GM23338 (cell line): Measurements from ENCODE around the gene VAPB. TPM values are rescaled to one million over a fixed set of nuclear protein-coding genes. Genes with fewer than 3 reads are reported as not detected.

ENCODE experiments used
- ATAC-seq: fragments of 200-7000 bp; cut with Tn5 transposase; 3 replicates; pipeline ENCODE4 v1.9.1; 2020
- DNase-seq: peaks from one replicate; pipeline ENCODE4 v3.0.0-alpha.2; 2015; ENCODE audit warnings: low spot score
- H2AFZ ChIP-seq: fragments of 200-600 bp; sonication (generic); 2 replicates; pipeline ENCODE4 v1.8.0; 2016; ENCODE audit warnings: antibody characterized with exemption, mild to moderate bottlenecking, moderate library complexity
- H3F3A ChIP-seq: fragments of 200-600 bp; sonication (generic); replicated peaks from 2 replicates; pipeline ENCODE4 v1.8.0; 2017; ENCODE audit warnings: antibody characterized with exemption, mixed run types, low read depth
- H3K27ac ChIP-seq: fragments of 200-600 bp; sonication (generic); 2 replicates; pipeline ENCODE4 v1.6.1; 2016; ENCODE audit warnings: low read depth
- H3K27me3 ChIP-seq: fragments of 200-600 bp; sonication (generic); 2 replicates; pipeline ENCODE4 v1.8.0; 2016; ENCODE audit warnings: mild to moderate bottlenecking, mixed run types, moderate library complexity; ENCODE audit not compliant: insufficient read depth
- H3K36me3 ChIP-seq: fragments of 200-600 bp; sonication (generic); 2 replicates; pipeline ENCODE4 v1.8.0; 2016; ENCODE audit warnings: mild to moderate bottlenecking; ENCODE audit not compliant: insufficient read depth
- H3K4me1 ChIP-seq: fragments of 200-600 bp; sonication (generic); 2 replicates; pipeline ENCODE4 v1.8.0; 2016; ENCODE audit warnings: mild to moderate bottlenecking, moderate library complexity; ENCODE audit not compliant: insufficient read depth
- H3K4me2 ChIP-seq: fragments of 200-600 bp; sonication (generic); 2 replicates; pipeline ENCODE4 v1.7.1; 2017; ENCODE audit warnings: mixed run types
- H3K4me3 ChIP-seq: fragments of 200-600 bp; sonication (generic); 2 replicates; pipeline ENCODE4 v1.6.1; 2016; ENCODE audit warnings: mixed run types
- H3K79me2 ChIP-seq: fragments of 200-600 bp; sonication (generic); replicated peaks from 2 replicates; pipeline ENCODE4 v1.8.0; 2017; ENCODE audit warnings: mild to moderate bottlenecking; ENCODE audit not compliant: insufficient read depth
- H3K9me2 ChIP-seq: fragments of 200-600 bp; sonication (generic); 2 replicates; pipeline ENCODE4 v1.8.0; 2017; ENCODE audit not compliant: insufficient read depth
- H4K20me1 ChIP-seq: fragments of 200-600 bp; sonication (generic); replicated peaks from 2 replicates; pipeline ENCODE4 v1.8.0; 2017; ENCODE audit warnings: mild to moderate bottlenecking; ENCODE audit not compliant: insufficient read depth
- H3K27ac Mint-ChIP-seq: 2 replicates; pipeline ENCODE4 v1.8.0; 2020; ENCODE audit warnings: inconsistent platforms, mild to moderate bottlenecking, moderate library complexity, mixed read lengths
- H3K27me3 Mint-ChIP-seq: 3 replicates; pipeline ENCODE4 v1.8.0; 2022; ENCODE audit warnings: low read depth, mild to moderate bottlenecking, moderate library complexity, mixed read lengths, inconsistent platforms; ENCODE audit not compliant: insufficient read depth, poor library complexity
- H3K36me3 Mint-ChIP-seq: 3 replicates; pipeline ENCODE4 v1.8.0; 2021; ENCODE audit warnings: low read depth, mild to moderate bottlenecking, inconsistent platforms, moderate library complexity, mixed read lengths
- H3K4me1 Mint-ChIP-seq: 3 replicates; pipeline ENCODE4 v1.8.0; 2020; ENCODE audit warnings: mild to moderate bottlenecking, inconsistent platforms, mixed read lengths
- H3K4me3 Mint-ChIP-seq: 3 replicates; pipeline ENCODE4 v1.8.0; 2021; ENCODE audit warnings: moderate library complexity, mild to moderate bottlenecking, inconsistent platforms, mixed read lengths
- H3K9me3 Mint-ChIP-seq: 3 replicates; pipeline ENCODE4 v1.8.0; 2020; ENCODE audit warnings: moderate library complexity, mild to moderate bottlenecking, inconsistent platforms, mixed read lengths
- EZH2 ChIP-seq: fragments of 200-600 bp; sonication (generic); IDR thresholded peaks from one replicate; pipeline ENCODE4 v1.8.0; 2017; ENCODE audit warnings: antibody characterized with exemption, mild to moderate bottlenecking, low read depth; ENCODE audit not compliant: unreplicated experiment
- JUNB ChIP-seq: IDR thresholded peaks from one replicate; pipeline ENCODE4 v1.6.1; 2016; ENCODE audit warnings: antibody characterized with exemption; ENCODE audit not compliant: unreplicated experiment
- POLR2AphosphoS5 ChIP-seq: IDR thresholded peaks from 2 replicates; pipeline ENCODE4 v1.6.1; 2016; ENCODE audit warnings: antibody characterized with exemption, low read depth
- STAT1 ChIP-seq: IDR thresholded peaks from one replicate; pipeline ENCODE4 v1.6.1; 2016; ENCODE audit warnings: antibody characterized with exemption; ENCODE audit not compliant: unreplicated experiment
- ZNF331 ChIP-seq: fragments of 250-450 bp; sonication (Bioruptor Pico); IDR thresholded peaks from 2 replicates; pipeline ENCODE4 v1.5.0; 2020; ENCODE audit warnings: low read depth, mild to moderate bottlenecking, moderate library complexity
- polyA plus RNA-seq: library from polyadenylated mRNA; unstranded; fragments of >200 nt; fragmentation: Nextera tagmentation; extraction: Ambion mirVana; gene quantifications from 2 replicates; pipeline ENCODE4 v1.2.1, GENCODE V29; 2016
- total RNA-seq: library from RNA; depleted of rRNA; stranded (reverse); fragments of >200 nt; shearing (Covaris generic); gene quantifications from 2 replicates; pipeline ENCODE4 v1.2.3, GENCODE V29; 2014
- TF ChIP-seq, protein P1 (sequence below): fragments of 250-450 bp; sonication (Bioruptor Pico); IDR thresholded peaks from 2 replicates; pipeline ENCODE4 v1.5.0; 2020; ENCODE audit warnings: mild to moderate bottlenecking, moderate library complexity

The VAPB gene
- total and polyA plus RNA-seq, 2 experiments from 2014 or later: 18.8 to 22.9 TPM

DNA sequence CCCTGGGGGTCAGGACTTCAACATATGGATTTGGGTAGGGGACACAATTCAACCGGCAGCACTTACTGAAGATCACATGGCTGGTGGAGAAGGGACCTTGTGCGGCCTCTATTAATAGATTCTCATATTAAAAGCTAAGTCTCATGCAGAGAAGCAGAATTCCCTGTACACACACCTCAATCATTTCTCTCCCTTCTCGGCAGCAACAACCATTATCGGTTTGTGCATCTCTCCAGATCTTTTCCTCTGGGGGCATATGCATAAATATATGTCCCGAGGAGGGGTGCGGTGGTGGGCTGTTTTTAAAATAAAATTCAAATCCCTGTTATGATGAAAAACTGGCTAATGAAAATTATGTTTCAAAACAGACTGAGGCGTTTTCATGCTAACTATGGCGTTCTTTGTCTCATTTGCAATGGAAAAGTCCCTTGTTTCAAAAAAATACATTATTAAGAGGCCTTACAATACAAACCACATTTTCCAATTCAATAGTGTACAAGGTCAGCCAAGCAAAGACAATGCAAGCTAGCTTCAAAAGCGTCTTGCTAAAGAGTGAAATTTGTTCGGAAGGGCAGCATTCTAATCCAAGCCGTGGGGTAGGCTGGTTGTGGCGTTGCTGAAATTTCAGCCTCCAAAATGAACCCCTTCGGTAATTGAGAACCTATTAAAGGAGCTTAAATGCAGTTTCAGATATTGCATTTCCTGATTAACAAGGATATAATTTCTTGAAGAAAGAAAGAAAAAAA is 108.9 kb downstream of the VAPB start:
- no peak overlapping the region for H3K4me2 ChIP-seq
- DNase-seq (no peak), ATAC-seq (no peak)
- 0 out of 2 replicates have a peak, but pooled peaks cover 2% of the 10 kb centered on the region for H3F3A ChIP-seq
- no peaks in the 10 kb centered on the region for H3K4me1 ChIP-seq
- Mint-ChIP-seq H3K27ac (no peak overlapping the region), H3K9me3 (peaks cover 23% of the 10 kb centered on the region), H3K4me1 (no peaks in the 10 kb centered on the region), H3K4me3 (no peak overlapping the region), H3K27me3 (peaks cover 6% of the 10 kb centered on the region), H3K36me3 (peaks cover 9% of the 10 kb centered on the region; the same call in 2 of the 3 replicates)
- no peaks in the 10 kb centered on the region for H3K9me2 ChIP-seq
- H3K27ac ChIP-seq: no peak overlapping the region
- no peaks in the 10 kb centered on the region for H3K36me3 ChIP-seq
- H2AFZ ChIP-seq: no peak overlapping the region
- H3K79me2 ChIP-seq: no peaks in the 10 kb centered on the region
- H3K4me3 ChIP-seq: no peak overlapping the region
- no peaks in the 10 kb centered on the region for H4K20me1 ChIP-seq
- H3K27me3 ChIP-seq: no peaks in the 10 kb centered on the region
- TF ChIP-seq POLR2AphosphoS5 (no peak), EZH2 (no peak)
- TF ChIP-seq, protein P1, sequence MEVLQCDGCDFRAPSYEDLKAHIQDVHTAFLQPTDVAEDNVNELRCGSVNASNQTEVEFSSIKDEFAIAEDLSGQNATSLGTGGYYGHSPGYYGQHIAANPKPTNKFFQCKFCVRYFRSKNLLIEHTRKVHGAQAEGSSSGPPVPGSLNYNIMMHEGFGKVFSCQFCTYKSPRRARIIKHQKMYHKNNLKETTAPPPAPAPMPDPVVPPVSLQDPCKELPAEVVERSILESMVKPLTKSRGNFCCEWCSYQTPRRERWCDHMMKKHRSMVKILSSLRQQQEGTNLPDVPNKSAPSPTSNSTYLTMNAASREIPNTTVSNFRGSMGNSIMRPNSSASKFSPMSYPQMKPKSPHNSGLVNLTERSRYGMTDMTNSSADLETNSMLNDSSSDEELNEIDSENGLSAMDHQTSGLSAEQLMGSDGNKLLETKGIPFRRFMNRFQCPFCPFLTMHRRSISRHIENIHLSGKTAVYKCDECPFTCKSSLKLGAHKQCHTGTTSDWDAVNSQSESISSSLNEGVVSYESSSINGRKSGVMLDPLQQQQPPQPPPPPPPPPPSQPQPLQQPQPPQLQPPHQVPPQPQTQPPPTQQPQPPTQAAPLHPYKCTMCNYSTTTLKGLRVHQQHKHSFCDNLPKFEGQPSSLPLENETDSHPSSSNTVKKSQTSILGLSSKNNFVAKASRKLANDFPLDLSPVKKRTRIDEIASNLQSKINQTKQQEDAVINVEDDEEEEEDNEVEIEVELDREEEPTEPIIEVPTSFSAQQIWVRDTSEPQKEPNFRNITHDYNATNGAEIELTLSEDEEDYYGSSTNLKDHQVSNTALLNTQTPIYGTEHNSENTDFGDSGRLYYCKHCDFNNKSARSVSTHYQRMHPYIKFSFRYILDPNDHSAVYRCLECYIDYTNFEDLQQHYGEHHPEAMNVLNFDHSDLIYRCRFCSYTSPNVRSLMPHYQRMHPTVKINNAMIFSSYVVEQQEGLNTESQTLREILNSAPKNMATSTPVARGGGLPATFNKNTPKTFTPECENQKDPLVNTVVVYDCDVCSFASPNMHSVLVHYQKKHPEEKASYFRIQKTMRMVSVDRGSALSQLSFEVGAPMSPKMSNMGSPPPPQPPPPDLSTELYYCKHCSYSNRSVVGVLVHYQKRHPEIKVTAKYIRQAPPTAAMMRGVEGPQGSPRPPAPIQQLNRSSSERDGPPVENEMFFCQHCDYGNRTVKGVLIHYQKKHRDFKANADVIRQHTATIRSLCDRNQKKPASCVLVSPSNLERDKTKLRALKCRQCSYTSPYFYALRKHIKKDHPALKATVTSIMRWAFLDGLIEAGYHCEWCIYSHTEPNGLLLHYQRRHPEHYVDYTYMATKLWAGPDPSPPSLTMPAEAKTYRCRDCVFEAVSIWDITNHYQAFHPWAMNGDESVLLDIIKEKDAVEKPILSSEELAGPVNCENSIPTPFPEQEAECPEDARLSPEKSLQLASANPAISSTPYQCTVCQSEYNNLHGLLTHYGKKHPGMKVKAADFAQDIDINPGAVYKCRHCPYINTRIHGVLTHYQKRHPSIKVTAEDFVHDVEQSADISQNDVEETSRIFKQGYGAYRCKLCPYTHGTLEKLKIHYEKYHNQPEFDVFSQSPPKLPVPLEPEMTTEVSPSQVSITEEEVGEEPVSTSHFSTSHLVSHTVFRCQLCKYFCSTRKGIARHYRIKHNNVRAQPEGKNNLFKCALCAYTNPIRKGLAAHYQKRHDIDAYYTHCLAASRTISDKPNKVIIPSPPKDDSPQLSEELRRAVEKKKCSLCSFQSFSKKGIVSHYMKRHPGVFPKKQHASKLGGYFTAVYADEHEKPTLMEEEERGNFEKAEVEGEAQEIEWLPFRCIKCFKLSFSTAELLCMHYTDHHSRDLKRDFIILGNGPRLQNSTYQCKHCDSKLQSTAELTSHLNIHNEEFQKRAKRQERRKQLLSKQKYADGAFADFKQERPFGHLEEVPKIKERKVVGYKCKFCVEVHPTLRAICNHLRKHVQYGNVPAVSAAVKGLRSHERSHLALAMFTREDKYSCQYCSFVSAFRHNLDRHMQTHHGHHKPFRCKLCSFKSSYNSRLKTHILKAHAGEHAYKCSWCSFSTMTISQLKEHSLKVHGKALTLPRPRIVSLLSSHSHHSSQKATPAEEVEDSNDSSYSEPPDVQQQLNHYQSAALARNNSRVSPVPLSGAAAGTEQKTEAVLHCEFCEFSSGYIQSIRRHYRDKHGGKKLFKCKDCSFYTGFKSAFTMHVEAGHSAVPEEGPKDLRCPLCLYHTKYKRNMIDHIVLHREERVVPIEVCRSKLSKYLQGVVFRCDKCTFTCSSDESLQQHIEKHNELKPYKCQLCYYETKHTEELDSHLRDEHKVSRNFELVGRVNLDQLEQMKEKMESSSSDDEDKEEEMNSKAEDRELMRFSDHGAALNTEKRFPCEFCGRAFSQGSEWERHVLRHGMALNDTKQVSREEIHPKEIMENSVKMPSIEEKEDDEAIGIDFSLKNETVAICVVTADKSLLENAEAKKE (CRISPR knock-in tag): no peak

DNA sequence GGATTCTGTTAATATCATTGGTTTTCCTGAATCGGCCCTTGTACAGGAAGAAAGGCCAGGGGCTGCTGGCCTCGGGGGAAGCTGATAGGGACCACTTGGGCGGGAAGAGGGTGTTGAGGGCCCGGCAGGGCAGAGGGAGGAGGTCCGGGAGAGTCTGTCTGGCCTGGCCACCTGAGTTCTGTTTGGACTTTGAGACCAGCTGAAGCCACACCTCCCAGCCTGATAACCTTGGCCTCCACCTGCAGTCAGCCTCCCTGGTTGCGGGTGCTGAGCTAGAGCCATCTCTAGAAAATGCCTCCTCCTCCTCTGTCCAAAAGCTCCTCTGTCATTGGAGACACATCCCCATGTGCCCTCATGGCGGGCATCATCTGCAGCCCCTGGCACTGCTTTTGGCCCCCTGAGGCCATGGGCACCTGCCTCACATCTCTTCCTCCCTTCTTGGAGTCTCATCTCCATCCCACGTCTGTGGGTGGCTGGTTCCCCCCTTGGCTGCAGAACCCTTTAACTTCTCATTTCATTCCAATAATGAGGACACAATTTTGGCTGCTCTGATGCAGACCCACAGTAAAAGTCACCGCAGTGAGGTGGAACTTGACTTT is 109.5 kb downstream of the VAPB start:
- Histone ChIP-seq H3K4me3 (no peak overlapping the region), H3K4me1 (no peaks in the 10 kb centered on the region), H3K27me3 (no peaks in the 10 kb centered on the region), H2AFZ (no peak overlapping the region), H4K20me1 (no peaks in the 10 kb centered on the region), H3F3A (no peaks in the 10 kb centered on the region), H3K79me2 (no peaks in the 10 kb centered on the region), H3K9me2 (0 out of 2 replicates have a peak, but pooled peaks cover 3% of the 10 kb centered on the region), H3K36me3 (no peaks in the 10 kb centered on the region), H3K4me2 (no peak overlapping the region), H3K27ac (no peak overlapping the region)
- Mint-ChIP-seq H3K4me3 (no peak overlapping the region), H3K9me3 (peaks cover 28% of the 10 kb centered on the region), H3K36me3 (peaks cover 11% of the 10 kb centered on the region; the same call in 2 of the 3 replicates), H3K4me1 (no peaks in the 10 kb centered on the region), H3K27me3 (peaks cover 6% of the 10 kb centered on the region), H3K27ac (no peak overlapping the region)
- DNase-seq (no peak), ATAC-seq (no peak)
- no peak for TF ChIP-seq STAT1
- TF ChIP-seq JUNB: no peak
- TF ChIP-seq ZNF331 (CRISPR knock-in tag): no peak
